ENCODE results near the gene SNPH.
A peak's percentile ranks its signal among the peaks of the same experiment; 100 is the strongest.

SNPH gene

DNA sequence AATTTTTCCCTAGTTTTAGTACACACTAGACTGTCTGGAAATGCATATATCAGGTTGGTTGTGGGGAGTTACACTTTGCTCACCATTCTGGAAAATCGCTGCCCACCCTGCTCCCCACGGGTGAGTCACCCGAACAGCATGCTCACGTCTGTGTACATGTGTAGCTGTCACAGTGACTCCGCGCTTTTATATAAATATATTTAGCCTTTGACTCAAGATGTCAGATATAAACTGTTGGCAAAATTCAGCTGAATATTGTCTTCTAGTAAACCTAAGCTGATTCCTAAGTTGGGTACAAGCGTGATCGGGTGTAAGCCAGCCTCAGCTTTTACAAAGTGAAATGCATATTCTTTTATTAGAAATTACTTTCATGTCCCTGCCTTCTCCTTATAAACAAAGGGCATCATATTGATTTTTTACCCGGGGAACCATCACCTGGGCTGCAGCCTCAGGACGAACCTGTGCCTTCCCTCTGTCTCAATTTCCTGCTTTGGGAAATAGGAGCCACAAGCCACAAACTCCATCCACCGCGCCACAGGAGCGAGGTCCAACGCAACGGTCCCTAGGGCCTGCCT lies 58.6 kb downstream of the SNPH start:
- H3K4me3 ChIP-seq (ENCODE audit: low read length in 2 of 2): peak overlapping the region; percentile 84 to 93
- peak overlapping the region; percentile 96 to 98 for H3K27ac ChIP-seq (ENCODE audit: low read depth in 2 of 2, low read length in 2 of 2)
- H3K4me1 ChIP-seq (ENCODE audit: control insufficient read depth in 2 of 2, insufficient read depth in 2 of 2, low read length in 2 of 2): peaks cover 38 to 42% of the 10 kb centered on the region in 2 donors
- no peaks in the 10 kb centered on the region for H3K9me3 ChIP-seq (ENCODE audit: control insufficient read depth in 2 of 2, low read length in 2 of 2)
- H3K9ac ChIP-seq (ENCODE audit: low read depth in 1 of 2, low read length in 2 of 2): peak overlapping the region; percentile 44 to 90
- H3K36me3 ChIP-seq (ENCODE audit: control insufficient read depth in 2 of 2, insufficient read depth in 2 of 2, low read length in 2 of 2): peaks cover 0 to 3% of the 10 kb centered on the region in 2 donors
- H3K27me3 ChIP-seq (ENCODE audit: control insufficient read depth in 2 of 2, insufficient read depth in 2 of 2, low read length in 2 of 2): no peaks in the 10 kb centered on the region

DNA sequence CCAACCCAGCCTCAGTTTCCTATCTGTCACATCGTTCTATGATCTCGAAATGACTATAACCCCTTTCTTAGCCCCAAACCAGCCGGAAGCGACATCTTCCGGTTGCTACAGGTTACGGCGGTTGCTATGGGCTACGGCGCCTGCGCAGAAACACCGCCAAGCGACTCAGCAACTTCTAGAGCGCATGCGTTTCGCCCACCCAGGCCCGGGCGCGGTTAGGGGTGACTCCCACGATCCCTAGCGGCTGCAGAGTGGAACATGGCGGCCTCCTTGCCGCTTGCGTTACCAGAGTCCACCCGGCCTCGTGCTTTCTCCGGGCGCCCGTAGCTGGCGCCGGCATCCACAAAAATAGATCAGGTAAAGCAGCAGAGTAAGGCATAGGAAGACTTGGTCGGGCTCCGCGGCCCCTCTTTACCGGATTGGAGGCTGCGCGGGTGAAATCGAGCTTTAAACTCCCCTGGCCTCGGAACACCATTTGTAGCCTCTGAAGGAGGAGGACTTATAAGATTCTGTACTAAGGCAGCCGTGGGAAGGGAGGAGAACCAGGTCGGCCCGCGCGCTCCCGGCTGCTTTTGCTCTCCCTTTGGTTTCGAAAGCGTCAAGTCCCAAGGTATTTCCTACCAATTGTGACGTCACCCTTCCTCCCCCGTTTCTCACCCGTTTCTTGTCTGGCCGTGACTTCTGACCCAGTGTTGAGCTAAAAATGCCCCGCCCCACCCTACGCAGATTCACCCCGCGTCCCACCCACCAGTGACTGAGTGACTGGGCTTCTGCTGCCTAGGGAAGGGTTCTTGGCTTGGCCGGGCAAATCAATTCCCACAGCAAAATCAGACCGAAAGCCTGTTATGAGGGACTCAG lies 59.3 kb downstream of the SNPH start:
- Histone ChIP-seq H3K27ac (ENCODE audit: low read depth in 2 of 2, low read length in 2 of 2) (peak overlapping the region; percentile 96 to 98), H3K36me3 (ENCODE audit: control insufficient read depth in 2 of 2, insufficient read depth in 2 of 2, low read length in 2 of 2) (peaks cover 0 to 3% of the 10 kb centered on the region in 2 donors), H3K27me3 (ENCODE audit: control insufficient read depth in 2 of 2, insufficient read depth in 2 of 2, low read length in 2 of 2) (no peaks in the 10 kb centered on the region), H3K9me3 (ENCODE audit: control insufficient read depth in 2 of 2, low read length in 2 of 2) (no peaks in the 10 kb centered on the region), H3K9ac (ENCODE audit: low read depth in 1 of 2, low read length in 2 of 2) (peak overlapping the region; percentile 90 to 100), H3K4me1 (ENCODE audit: control insufficient read depth in 2 of 2, insufficient read depth in 2 of 2, low read length in 2 of 2) (peaks cover 44 to 49% of the 10 kb centered on the region in 2 donors), H3K4me3 (ENCODE audit: low read length in 2 of 2) (peak overlapping the region; percentile 84 to 93)

DNA sequence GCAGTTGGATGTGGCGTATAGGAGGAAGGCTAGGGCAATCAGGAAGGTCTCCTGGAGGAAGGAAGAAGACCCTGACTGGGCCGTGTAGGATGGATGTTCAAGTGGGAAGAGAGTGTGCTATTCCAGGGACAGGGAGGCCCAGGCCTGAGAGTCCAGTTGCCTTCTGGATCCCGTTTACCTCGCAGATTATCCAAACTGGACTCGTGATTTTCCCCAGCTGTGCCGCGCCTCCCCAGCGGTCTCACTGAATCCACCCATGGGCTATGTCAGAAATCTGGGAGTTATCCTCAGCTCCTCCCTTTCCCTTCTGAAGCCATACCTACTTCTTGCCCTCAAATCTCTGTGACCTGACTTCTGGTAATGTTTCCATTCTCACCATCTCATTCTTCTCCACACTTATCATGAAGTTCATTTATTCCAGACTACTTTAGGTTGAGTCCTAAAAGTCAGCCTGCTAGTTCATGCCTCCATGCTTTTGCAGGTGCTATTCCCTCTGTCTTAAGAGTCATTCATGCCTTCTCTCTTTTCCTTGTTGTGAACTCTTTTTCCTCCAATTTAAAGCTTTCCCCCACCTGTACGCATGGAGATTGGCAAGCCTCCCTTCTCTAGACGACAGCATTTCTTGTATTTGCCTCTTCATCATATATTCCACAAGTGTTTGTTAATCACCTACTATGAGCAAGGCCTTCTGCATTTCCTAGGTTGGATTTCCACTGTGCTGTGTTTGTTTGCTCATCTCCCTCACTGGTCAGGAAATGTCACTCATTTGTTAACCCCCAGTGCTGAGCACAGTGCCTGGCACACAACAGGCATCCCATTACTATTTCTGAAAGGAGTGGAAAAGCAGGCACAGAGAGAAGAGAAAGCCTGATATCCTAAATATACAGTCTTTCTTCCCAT lies 60.2 kb downstream of the SNPH start:
- H3K36me3 ChIP-seq (ENCODE audit: control insufficient read depth in 2 of 2, insufficient read depth in 2 of 2, low read length in 2 of 2): peaks cover 0 to 3% of the 10 kb centered on the region in 2 donors
- peak overlapping the region; percentile 96 to 98 for H3K27ac ChIP-seq (ENCODE audit: low read depth in 2 of 2, low read length in 2 of 2)
- H3K4me1 ChIP-seq (ENCODE audit: control insufficient read depth in 2 of 2, insufficient read depth in 2 of 2, low read length in 2 of 2): peaks cover 51 to 54% of the 10 kb centered on the region in 2 donors
- H3K27me3 ChIP-seq (ENCODE audit: control insufficient read depth in 2 of 2, insufficient read depth in 2 of 2, low read length in 2 of 2): no peaks in the 10 kb centered on the region
- peak overlapping the region; percentile 90 to 100 for H3K9ac ChIP-seq (ENCODE audit: low read depth in 1 of 2, low read length in 2 of 2)
- H3K4me3 ChIP-seq (ENCODE audit: low read length in 2 of 2): peak overlapping the region; percentile 84 to 93
- H3K9me3 ChIP-seq (ENCODE audit: control insufficient read depth in 2 of 2, low read length in 2 of 2): no peaks in the 10 kb centered on the region

DNA sequence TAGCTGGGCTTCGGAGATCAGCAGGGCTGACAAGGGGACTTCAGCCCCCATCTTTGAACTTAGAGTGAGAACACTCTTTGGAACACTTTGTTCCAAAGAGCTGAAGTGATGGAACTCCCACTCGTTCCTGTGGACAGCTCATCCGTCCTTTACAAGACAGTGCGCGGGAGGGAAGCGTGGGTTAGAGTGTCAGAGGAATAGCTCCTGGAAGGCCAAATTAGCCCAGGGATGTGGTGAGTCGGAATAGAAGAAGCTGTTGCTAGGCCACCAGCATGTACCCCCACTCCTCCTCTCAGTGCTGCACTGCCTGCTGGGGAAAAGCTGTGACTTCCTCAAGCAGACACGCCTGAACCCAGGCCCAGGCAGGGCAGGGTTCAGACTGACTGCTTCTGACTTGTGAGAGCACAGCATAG lies 61.2 kb downstream of the SNPH start:
- Histone ChIP-seq H3K9me3 (ENCODE audit: control insufficient read depth in 2 of 2, low read length in 2 of 2) (no peaks in the 10 kb centered on the region), H3K9ac (ENCODE audit: low read depth in 1 of 2, low read length in 2 of 2) (peak overlapping the region; percentile 90 to 100), H3K27me3 (ENCODE audit: control insufficient read depth in 2 of 2, insufficient read depth in 2 of 2, low read length in 2 of 2) (no peaks in the 10 kb centered on the region), H3K27ac (ENCODE audit: low read depth in 2 of 2, low read length in 2 of 2) (peak overlapping the region; percentile 96 to 98), H3K4me3 (ENCODE audit: low read length in 2 of 2) (peak overlapping the region; percentile 84 to 93), H3K4me1 (ENCODE audit: control insufficient read depth in 2 of 2, insufficient read depth in 2 of 2, low read length in 2 of 2) (peaks cover 51 to 54% of the 10 kb centered on the region in 2 donors), H3K36me3 (ENCODE audit: control insufficient read depth in 2 of 2, insufficient read depth in 2 of 2, low read length in 2 of 2) (peaks cover 0 to 3% of the 10 kb centered on the region in 2 donors)

DNA sequence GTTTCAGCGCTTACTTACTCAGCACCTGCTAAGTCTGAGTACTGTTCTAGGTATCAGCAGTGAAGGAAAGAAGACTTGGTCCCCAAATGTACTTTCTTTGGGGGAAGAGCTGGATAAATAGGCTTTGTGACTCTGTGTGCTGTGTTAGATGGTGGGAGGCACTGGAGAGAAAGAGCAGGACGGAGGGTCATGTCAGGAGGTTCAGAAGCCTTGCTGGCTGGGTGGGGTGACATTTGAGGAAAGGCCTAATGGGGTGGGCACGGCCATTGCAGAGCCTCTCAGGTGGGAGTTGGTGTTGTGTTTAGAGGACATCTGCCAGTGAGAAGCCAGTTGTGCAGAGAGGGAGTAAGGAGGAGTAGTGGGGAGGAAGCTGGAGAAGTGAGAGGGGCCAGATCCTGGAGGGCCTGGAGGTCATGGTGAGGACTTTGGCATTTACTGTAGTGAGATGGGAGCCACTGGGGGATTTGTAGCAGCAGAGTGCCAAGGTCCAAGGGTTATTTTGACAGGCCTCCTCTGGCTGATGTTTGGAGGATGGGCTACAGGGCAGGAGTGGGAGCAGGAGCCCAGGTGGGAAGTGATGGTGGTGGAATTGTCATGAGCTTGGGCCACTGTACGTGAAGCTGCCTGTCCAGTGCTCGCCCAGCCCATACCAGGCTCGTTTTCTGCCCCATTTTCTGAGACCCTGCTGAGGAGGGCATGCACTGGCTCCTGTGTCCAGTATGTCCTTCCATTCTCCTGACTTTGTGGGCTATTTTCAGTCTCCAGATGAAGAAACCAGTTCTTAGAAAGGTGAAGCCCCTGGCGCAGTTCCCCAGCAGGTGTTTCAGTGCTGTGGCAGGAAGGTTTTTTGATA lies 62.0 kb downstream of the SNPH start:
- Histone ChIP-seq H3K36me3 (ENCODE audit: control insufficient read depth in 2 of 2, insufficient read depth in 2 of 2, low read length in 2 of 2) (peaks cover 0 to 3% of the 10 kb centered on the region in 2 donors), H3K4me3 (ENCODE audit: low read length in 2 of 2) (peak overlapping the region; percentile 84 to 93), H3K4me1 (ENCODE audit: control insufficient read depth in 2 of 2, insufficient read depth in 2 of 2, low read length in 2 of 2) (peaks cover 51 to 54% of the 10 kb centered on the region in 2 donors), H3K27me3 (ENCODE audit: control insufficient read depth in 2 of 2, insufficient read depth in 2 of 2, low read length in 2 of 2) (no peaks in the 10 kb centered on the region), H3K9me3 (ENCODE audit: control insufficient read depth in 2 of 2, low read length in 2 of 2) (no peaks in the 10 kb centered on the region), H3K27ac (ENCODE audit: low read depth in 2 of 2, low read length in 2 of 2) (peak overlapping the region; percentile 96 to 98), H3K9ac (ENCODE audit: low read depth in 1 of 2, low read length in 2 of 2) (peak overlapping the region; percentile 90 to 100)

DNA sequence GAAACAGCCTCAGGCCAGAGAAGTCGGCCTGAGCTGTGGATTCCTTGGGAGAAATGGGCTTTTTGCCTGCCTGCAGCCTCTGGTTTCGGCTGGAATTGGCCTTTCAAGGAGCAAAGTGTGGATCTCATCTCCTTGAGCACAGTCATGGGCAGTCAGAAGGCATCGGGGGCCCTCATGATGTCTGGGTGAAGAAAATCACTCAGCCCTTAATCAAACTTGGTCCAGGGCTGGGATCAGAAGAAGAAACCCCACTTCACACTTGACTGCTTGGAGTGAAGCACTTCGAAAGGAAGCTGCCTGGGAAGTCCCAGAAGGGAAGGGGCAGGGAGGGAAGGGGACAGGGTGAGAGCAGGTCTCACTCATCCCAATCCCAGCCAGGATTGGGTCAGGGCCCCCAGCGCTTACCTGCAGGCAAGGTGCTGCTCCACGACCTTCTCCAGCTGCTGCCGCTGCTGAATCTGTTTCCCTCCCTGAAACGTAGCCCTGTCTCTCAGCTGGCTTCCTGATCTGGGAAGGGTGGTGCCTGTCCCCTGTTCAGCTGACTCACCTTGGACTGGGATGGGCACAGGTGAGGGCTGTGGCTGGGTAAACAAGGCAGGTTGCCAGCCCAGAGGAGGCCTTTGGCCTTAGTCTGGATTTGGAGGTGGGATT lies 62.7 kb downstream of the SNPH start, which contains the start of gene SDCBP2:
Gene SDCBP2 (minus strand): TSS at position 460 of the 651 bp plus-strand sequence. CDS start 8,723 bp downstream, outside the sequence.
- Histone ChIP-seq H3K27me3 (ENCODE audit: control insufficient read depth in 2 of 2, insufficient read depth in 2 of 2, low read length in 2 of 2) (no peaks in the 10 kb centered on the region), H3K36me3 (ENCODE audit: control insufficient read depth in 2 of 2, insufficient read depth in 2 of 2, low read length in 2 of 2) (peaks cover 0 to 3% of the 10 kb centered on the region in 2 donors), H3K4me1 (ENCODE audit: control insufficient read depth in 2 of 2, insufficient read depth in 2 of 2, low read length in 2 of 2) (peaks cover 51 to 54% of the 10 kb centered on the region in 2 donors), H3K9me3 (ENCODE audit: control insufficient read depth in 2 of 2, low read length in 2 of 2) (no peaks in the 10 kb centered on the region), H3K9ac (ENCODE audit: low read depth in 1 of 2, low read length in 2 of 2) (peak within 1 kb of the TSS; percentile 90 to 100), H3K27ac (ENCODE audit: low read depth in 2 of 2, low read length in 2 of 2) (peak within 1 kb of the TSS; percentile 96 to 98), H3K4me3 (ENCODE audit: low read length in 2 of 2) (peak within 1 kb of the TSS; percentile 84 to 93)

DNA sequence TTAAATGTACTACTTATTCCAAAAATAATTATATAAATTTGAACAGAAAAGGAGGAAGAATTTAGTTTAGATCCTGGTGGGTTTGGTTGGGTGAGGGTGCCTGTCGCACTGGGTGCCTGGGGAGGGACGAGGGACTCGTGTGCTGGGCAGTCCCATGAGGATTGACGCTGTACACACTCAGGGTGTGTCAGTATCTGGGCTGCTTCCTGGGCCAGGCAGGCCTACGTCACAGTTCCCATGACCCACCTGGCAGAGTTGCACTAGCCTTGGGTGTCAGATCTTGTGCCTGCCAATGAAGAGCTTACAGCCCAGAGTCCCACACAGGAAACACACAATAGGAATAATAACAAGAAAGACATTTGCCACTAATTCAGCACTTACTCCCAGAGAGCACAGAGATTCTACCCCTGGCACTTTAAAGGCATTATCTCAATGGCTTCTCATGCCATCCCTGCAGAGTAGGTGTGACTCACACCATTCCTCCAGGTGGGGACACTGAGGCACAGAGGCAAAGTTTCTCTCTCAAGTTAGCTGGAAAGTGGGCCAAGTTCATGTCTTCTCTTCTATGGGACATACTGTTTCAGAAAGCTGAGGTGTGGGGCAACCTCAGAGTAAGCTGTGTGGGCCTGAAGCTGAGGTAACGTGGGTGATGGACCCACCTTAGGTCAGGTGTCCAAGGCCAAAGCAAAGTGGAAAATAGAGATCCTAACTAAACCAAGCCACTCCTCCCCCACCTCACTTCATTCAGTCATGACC lies 64.2 kb downstream of the SNPH start:
- Histone ChIP-seq H3K9ac (ENCODE audit: low read depth in 1 of 2, low read length in 2 of 2) (peak overlapping the region; percentile 43 to 90), H3K27me3 (ENCODE audit: control insufficient read depth in 2 of 2, insufficient read depth in 2 of 2, low read length in 2 of 2) (no peaks in the 10 kb centered on the region), H3K27ac (ENCODE audit: low read depth in 2 of 2, low read length in 2 of 2) (peak overlapping the region; percentile 96 to 98), H3K4me1 (ENCODE audit: control insufficient read depth in 2 of 2, insufficient read depth in 2 of 2, low read length in 2 of 2) (peaks cover 48 to 49% of the 10 kb centered on the region in 2 donors), H3K9me3 (ENCODE audit: control insufficient read depth in 2 of 2, low read length in 2 of 2) (no peaks in the 10 kb centered on the region), H3K4me3 (ENCODE audit: low read length in 2 of 2) (no peak overlapping the region), H3K36me3 (ENCODE audit: control insufficient read depth in 2 of 2, insufficient read depth in 2 of 2, low read length in 2 of 2) (peaks cover 0 to 3% of the 10 kb centered on the region in 2 donors)

DNA sequence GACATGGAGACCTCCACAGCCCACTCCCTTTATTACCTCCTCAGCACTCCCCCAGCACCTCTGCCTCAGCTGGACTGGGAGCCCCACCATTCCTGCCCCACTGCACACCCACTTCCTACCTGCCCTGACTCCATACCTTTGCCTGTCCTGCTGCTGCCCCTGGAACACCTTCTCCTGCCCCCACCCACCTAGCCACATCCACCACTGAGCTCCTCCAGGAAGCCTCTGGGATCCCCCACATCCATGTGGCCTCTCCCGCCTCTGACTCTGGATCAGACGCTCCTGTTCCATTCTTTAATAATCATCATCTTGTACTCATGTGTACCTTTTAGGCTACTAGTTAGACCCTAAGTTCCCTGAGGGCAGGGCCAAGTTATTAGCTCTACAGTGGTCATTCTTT lies 65.0 kb downstream of the SNPH start:
- Histone ChIP-seq H3K9me3 (ENCODE audit: control insufficient read depth in 2 of 2, low read length in 2 of 2) (no peaks in the 10 kb centered on the region), H3K27me3 (ENCODE audit: control insufficient read depth in 2 of 2, insufficient read depth in 2 of 2, low read length in 2 of 2) (no peaks in the 10 kb centered on the region), H3K4me3 (ENCODE audit: low read length in 2 of 2) (no peak overlapping the region), H3K27ac (ENCODE audit: low read depth in 2 of 2, low read length in 2 of 2) (peak overlapping the region; percentile 96 to 98), H3K36me3 (ENCODE audit: control insufficient read depth in 2 of 2, insufficient read depth in 2 of 2, low read length in 2 of 2) (peaks cover 0 to 3% of the 10 kb centered on the region in 2 donors), H3K9ac (ENCODE audit: low read depth in 1 of 2, low read length in 2 of 2) (no peak overlapping the region), H3K4me1 (ENCODE audit: control insufficient read depth in 2 of 2, insufficient read depth in 2 of 2, low read length in 2 of 2) (peaks cover 44 to 45% of the 10 kb centered on the region in 2 donors)
